Mesenchymal stem cell (in vitro differentiated cells and primary cell): Measurements from ENCODE around the gene SLF2.

Experiments
- DNase-seq: peaks from one replicate; pipeline ENCODE4 v3.0.0-alpha.2; 2013
- H2AFZ ChIP-seq: one replicate; pipeline ENCODE4 v1.6.1; 2013; ENCODE audit warnings: low read depth, mild to moderate bottlenecking, control low read depth, inconsistent platforms, low read length, moderate library complexity
- H2AK5ac ChIP-seq: 2 replicates; pipeline ENCODE4 v1.6.1; 2013; ENCODE audit warnings: low read length, moderate library complexity, mild to moderate bottlenecking, inconsistent platforms; ENCODE audit not compliant: severe bottlenecking
- H2BK120ac ChIP-seq: one replicate; pipeline ENCODE4 v1.6.1; 2013; ENCODE audit warnings: low read depth, mild to moderate bottlenecking, inconsistent platforms, low read length, moderate library complexity
- H2BK12ac ChIP-seq, 2 experiments: one replicate each; pipeline ENCODE4 v1.6.1; 2013; ENCODE audit warnings: inconsistent platforms in 2 of 2, low read length in 2 of 2, mild to moderate bottlenecking in 2 of 2, moderate library complexity in 2 of 2, control low read depth in 1 of 2
- H2BK15ac ChIP-seq: one replicate; pipeline ENCODE4 v1.6.1; 2013; ENCODE audit warnings: mild to moderate bottlenecking, low read depth, inconsistent platforms; ENCODE audit not compliant: poor library complexity, severe bottlenecking
- H2BK5ac ChIP-seq: 2 replicates; pipeline ENCODE4 v1.6.1; 2013; ENCODE audit warnings: low read depth, mild to moderate bottlenecking, low read length, control low read depth, inconsistent platforms; ENCODE audit not compliant: poor library complexity, severe bottlenecking
- H3K14ac ChIP-seq, 2 experiments: one replicate each; pipeline ENCODE4 v1.6.1; 2013; ENCODE audit warnings: inconsistent platforms in 2 of 2, low read length in 2 of 2, control low read depth in 1 of 2, mild to moderate bottlenecking in 1 of 2, moderate library complexity in 1 of 2
- H3K18ac ChIP-seq, 2 experiments: one replicate each; pipeline ENCODE4 v1.6.1; 2013; ENCODE audit warnings: inconsistent platforms in 2 of 2, low read length in 2 of 2, control low read depth in 1 of 2, low read depth in 1 of 2, mild to moderate bottlenecking in 1 of 2
- H3K23ac ChIP-seq, 2 experiments: one replicate each; pipeline ENCODE4 v1.6.1; 2013; ENCODE audit warnings: inconsistent platforms in 2 of 2, low read length in 2 of 2, mild to moderate bottlenecking in 2 of 2, moderate library complexity in 2 of 2, control low read depth in 1 of 2
- H3K27ac ChIP-seq: 2 replicates; pipeline ENCODE4 v1.5.1; 2013; ENCODE audit warnings: mild to moderate bottlenecking, moderate library complexity, low read length, control low read depth, inconsistent platforms; ENCODE audit not compliant: poor library complexity, severe bottlenecking
- H3K27me3 ChIP-seq, 2 experiments: 2 replicates each; pipeline versions ENCODE4 v1.6.1 to v1.7.0; 2013; ENCODE audit warnings: low read length in 2 of 2, mild to moderate bottlenecking in 2 of 2, moderate library complexity in 2 of 2, control low read depth in 1 of 2, inconsistent platforms in 1 of 2; ENCODE audit not compliant: control insufficient read depth in 1 of 2, insufficient read depth in 1 of 2
- H3K36me3 ChIP-seq, 2 experiments: 2 replicates each; pipeline versions ENCODE4 v1.6.1 to v1.7.0; 2013; ENCODE audit warnings: low read length in 2 of 2, control low read depth in 1 of 2, inconsistent platforms in 1 of 2, low read depth in 1 of 2, mild to moderate bottlenecking in 1 of 2; ENCODE audit not compliant: insufficient read depth in 2 of 2, control insufficient read depth in 1 of 2
- H3K4ac ChIP-seq, 2 experiments: one replicate each; pipeline ENCODE4 v1.6.1; 2013; ENCODE audit warnings: inconsistent platforms in 2 of 2, low read length in 2 of 2, mild to moderate bottlenecking in 2 of 2, moderate library complexity in 2 of 2, control low read depth in 1 of 2, low read depth in 1 of 2
- H3K4me1 ChIP-seq: 2 replicates; pipeline ENCODE4 v1.6.1; 2013; ENCODE audit warnings: low read depth, low read length, control low read depth; ENCODE audit not compliant: control insufficient read depth, insufficient read depth
- H3K4me2 ChIP-seq: 2 replicates; pipeline ENCODE4 v1.6.1; 2013; ENCODE audit warnings: low read length, mild to moderate bottlenecking, inconsistent platforms; ENCODE audit not compliant: poor library complexity, severe bottlenecking
- H3K4me3 ChIP-seq, 2 experiments: 2 replicates each; pipeline versions ENCODE4 v1.5.1 to v1.7.0; 2013; ENCODE audit warnings: low read length in 2 of 2, mild to moderate bottlenecking in 2 of 2, control low read depth in 1 of 2, low read depth in 1 of 2; ENCODE audit not compliant: insufficient read depth in 1 of 2
- H3K79me1 ChIP-seq: replicated peaks from 2 replicates; pipeline ENCODE4 v1.6.1; 2013; ENCODE audit warnings: mild to moderate bottlenecking, control low read depth, low read length, inconsistent platforms; ENCODE audit not compliant: poor library complexity, severe bottlenecking
- H3K9ac ChIP-seq: 2 replicates; pipeline ENCODE4 v1.7.0; 2013; ENCODE audit warnings: mild to moderate bottlenecking, low read length, moderate library complexity
- H3K9me3 ChIP-seq: 2 replicates; pipeline ENCODE4 v1.7.0; 2013; ENCODE audit warnings: mild to moderate bottlenecking, low read length; ENCODE audit not compliant: control insufficient read depth
- H4K8ac ChIP-seq: one replicate; pipeline ENCODE4 v1.6.1; 2013; ENCODE audit warnings: inconsistent platforms, mild to moderate bottlenecking, low read length, moderate library complexity
- H4K91ac ChIP-seq: one replicate; pipeline ENCODE4 v1.6.1; 2013; ENCODE audit warnings: mild to moderate bottlenecking, low read length, inconsistent platforms
- WGBS: methylation state at CpG from one replicate; pipeline ENCODE4 v1.1.7; 2013; ENCODE audit warnings: mixed read lengths; 5-methylcytosine and 5-hydroxymethylcytosine counted together

Gene SLF2

DNA sequence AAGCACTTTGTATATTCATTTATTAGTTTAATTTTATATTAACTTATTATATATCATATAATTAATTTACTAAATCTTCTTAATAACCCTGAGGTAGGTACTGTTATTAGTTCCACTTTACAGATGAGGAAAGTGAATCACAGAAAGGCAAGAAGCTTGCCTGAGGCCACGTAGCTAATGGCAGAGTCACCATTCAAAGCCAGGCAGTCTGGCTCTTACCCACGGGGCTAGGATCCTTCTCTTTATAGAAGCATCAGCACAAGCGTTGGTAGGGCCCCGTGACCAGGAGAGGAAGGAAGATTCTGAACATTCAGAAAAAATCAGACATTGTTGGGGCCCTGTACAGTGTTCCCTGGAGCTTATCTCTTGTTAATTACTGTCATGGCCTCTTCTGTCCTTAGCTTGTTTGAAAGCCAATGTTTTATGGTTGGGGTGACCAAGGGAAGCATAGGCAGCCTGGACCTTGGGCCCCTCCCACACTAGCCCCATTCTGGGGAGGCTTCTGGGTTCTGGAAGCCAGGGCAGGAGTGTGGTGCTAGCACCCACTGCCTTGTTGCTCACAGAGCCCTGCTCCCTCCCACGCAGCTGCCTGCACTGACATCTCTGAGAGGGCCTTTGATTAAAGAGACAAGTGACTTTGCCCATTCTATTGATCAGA lies 31.1 kb upstream of the SLF2 start:
- peak overlapping the region in 1 of 2 experiments; percentile 15 for H2BK12ac ChIP-seq
- no peak overlapping the region for H2BK5ac ChIP-seq
- H2BK120ac ChIP-seq, result no peak overlapping the region
- no peak overlapping the region for H3K4me2 ChIP-seq
- DNase-seq, result peak; percentile 46
- H2AFZ ChIP-seq, result no peak overlapping the region
- no peaks in the 10 kb centered on the region for H3K9me3 ChIP-seq
- peak overlapping the region; percentile 52 for H4K8ac ChIP-seq
- no peak overlapping the region for H3K4ac ChIP-seq
- 41% methylated on average over 5 of the region's 5 CpGs for WGBS
- H2AK5ac ChIP-seq, result no peak overlapping the region
- H3K27ac ChIP-seq, result no peak overlapping the region
- H3K18ac ChIP-seq, result peak overlapping the region in 1 of 2 experiments; percentile 37
- H3K4me3 ChIP-seq, result no peak overlapping the region
- no peaks in the 10 kb centered on the region for H3K79me1 ChIP-seq
- H2BK15ac ChIP-seq, result peak overlapping the region; percentile 77
- H3K23ac ChIP-seq, result no peak overlapping the region
- no peaks in the 10 kb centered on the region for H3K36me3 ChIP-seq
- H3K9ac ChIP-seq, result peak overlapping the region; percentile 44
- peaks cover 10 to 32% of the 10 kb centered on the region in 2 experiments for H3K27me3 ChIP-seq
- H3K14ac ChIP-seq, result no peak overlapping the region
- peaks cover 8% of the 10 kb centered on the region for H3K4me1 ChIP-seq
- H4K91ac ChIP-seq, result no peak overlapping the region

DNA sequence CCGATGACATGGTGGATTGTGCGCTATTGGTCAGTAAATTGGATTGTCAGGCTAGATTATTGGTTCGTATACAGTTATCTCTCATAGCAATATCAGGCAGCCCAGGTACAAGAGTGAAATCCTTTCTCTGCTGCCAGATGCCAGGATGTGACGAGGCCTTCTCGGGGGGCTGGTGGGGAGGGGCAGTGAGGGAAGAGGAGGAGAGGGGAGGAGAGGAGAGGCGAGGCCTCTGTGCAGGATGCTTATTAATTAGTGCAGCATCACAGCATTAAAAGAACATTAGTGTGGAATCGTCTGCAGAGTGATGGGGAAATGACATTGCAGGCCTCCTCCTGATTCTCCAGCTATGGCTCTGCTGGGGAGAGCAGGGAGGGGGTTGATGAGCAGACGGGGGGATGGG lies 30.5 kb upstream of the SLF2 start:
- no peak overlapping the region for H2AK5ac ChIP-seq
- no peak overlapping the region for H3K23ac ChIP-seq
- no peak overlapping the region for H3K4ac ChIP-seq
- 80% methylated on average over 8 of the region's 8 CpGs for whole genome bisulfite sequencing
- peak overlapping the region in 1 of 2 experiments; percentile 28 for H3K14ac ChIP-seq
- H3K4me1 ChIP-seq, result peaks cover 8% of the 10 kb centered on the region
- no peak overlapping the region for H3K4me2 ChIP-seq
- peaks cover 10 to 26% of the 10 kb centered on the region in 2 experiments for H3K27me3 ChIP-seq
- no peak overlapping the region for H3K27ac ChIP-seq
- no peaks in the 10 kb centered on the region for H3K9me3 ChIP-seq
- no peak overlapping the region for H2AFZ ChIP-seq
- no peak for DNase-seq
- no peaks in the 10 kb centered on the region for H3K79me1 ChIP-seq
- no peak overlapping the region for H3K4me3 ChIP-seq
- H3K9ac ChIP-seq, result peak overlapping the region; percentile 44
- H4K91ac ChIP-seq, result no peak overlapping the region
- peak overlapping the region; percentile 28 to 42 for H3K18ac ChIP-seq
- H2BK120ac ChIP-seq, result no peak overlapping the region
- peak overlapping the region; percentile 71 for H2BK15ac ChIP-seq
- H3K36me3 ChIP-seq, result no peaks in the 10 kb centered on the region
- H2BK12ac ChIP-seq, result peak overlapping the region in 1 of 2 experiments; percentile 83
- H2BK5ac ChIP-seq, result no peak overlapping the region
- peak overlapping the region; percentile 32 for H4K8ac ChIP-seq

DNA sequence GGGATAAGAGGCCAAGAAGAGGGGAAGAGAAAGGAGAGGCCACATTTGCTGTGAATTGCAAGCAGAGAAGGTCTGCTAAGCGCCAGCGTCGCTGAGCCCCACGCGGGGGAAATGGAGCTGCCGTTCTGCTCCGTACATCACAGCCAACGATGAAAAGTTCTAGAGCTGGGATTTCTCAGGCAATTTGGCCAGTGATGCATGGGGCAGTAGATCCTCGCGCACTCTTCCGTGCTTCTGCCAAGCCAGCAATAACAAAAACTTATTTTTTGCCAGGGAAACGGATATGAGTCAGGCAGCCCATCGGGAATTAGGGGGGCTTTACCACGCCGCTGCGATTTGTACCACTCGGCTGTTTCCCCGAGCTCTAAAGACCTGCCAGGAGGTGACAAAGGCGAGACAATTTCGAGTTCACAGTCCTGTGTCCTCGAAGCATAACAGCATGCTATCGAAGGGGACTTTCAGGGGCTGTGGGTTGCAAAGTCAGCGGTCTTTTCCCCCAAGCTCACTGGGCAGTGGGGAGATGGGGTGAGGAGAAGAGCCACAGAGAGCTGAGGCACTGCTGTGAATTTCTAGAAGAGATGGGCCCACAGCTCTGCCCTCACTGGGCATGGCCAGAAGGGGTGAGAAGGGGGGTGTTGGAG lies 30.0 kb upstream of the SLF2 start:
- peak overlapping the region in 1 of 2 experiments; percentile 81 for H3K4ac ChIP-seq
- H3K36me3 ChIP-seq, result no peaks in the 10 kb centered on the region
- WGBS, result 88% methylated on average over 23 of the region's 23 CpGs
- H2AFZ ChIP-seq, result no peak overlapping the region
- H3K27me3 ChIP-seq, result peaks cover 10 to 21% of the 10 kb centered on the region in 2 experiments
- peak overlapping the region; percentile 36 for H4K91ac ChIP-seq
- H3K14ac ChIP-seq, result no peak overlapping the region
- no peak overlapping the region for H2AK5ac ChIP-seq
- H3K4me3 ChIP-seq, result no peak overlapping the region
- H4K8ac ChIP-seq, result no peak overlapping the region
- no peak overlapping the region for H3K4me2 ChIP-seq
- H3K9ac ChIP-seq, result peak overlapping the region; percentile 44
- peak overlapping the region; percentile 13 for H2BK15ac ChIP-seq
- peak; percentile 18 for DNase-seq
- no peak overlapping the region for H3K27ac ChIP-seq
- H2BK120ac ChIP-seq, result no peak overlapping the region
- H3K18ac ChIP-seq, result no peak overlapping the region
- no peaks in the 10 kb centered on the region for H3K79me1 ChIP-seq
- H2BK12ac ChIP-seq, result peak overlapping the region in 1 of 2 experiments; percentile 83
- H3K23ac ChIP-seq, result no peak overlapping the region
- H2BK5ac ChIP-seq, result no peak overlapping the region
- peaks cover 8% of the 10 kb centered on the region for H3K4me1 ChIP-seq
- no peaks in the 10 kb centered on the region for H3K9me3 ChIP-seq

DNA sequence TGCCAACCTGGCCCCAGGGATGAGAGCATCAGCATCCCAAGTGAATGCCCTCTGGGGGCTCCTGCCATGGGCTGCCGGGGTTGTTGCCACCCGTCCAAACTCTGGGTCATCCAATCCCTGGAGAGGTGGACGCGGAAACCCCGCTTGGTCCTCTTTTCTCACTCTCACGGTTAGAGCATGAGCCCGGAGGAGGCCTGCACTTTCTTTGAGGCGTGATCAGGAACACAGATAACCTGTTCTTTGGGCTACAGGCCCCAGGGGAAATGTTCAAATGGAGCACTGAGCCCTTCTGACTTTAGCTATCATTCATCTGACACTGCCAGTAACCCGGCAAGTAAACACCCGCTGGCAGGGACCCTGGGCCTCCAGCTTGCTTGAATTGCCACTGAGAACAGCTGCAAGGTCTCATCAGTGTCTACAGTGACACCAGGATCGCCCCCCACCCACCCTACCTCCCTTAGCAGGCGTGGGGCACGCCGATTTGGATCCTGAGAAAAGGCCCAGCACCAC lies 29.4 kb upstream of the SLF2 start:
- no peak overlapping the region for H3K4me3 ChIP-seq
- peak overlapping the region; percentile 69 for H4K8ac ChIP-seq
- no peak overlapping the region for H3K23ac ChIP-seq
- no peaks in the 10 kb centered on the region for H3K79me1 ChIP-seq
- no peak overlapping the region for H3K14ac ChIP-seq
- no peak overlapping the region for H2AFZ ChIP-seq
- no peak overlapping the region for H2BK120ac ChIP-seq
- peaks cover 10 to 18% of the 10 kb centered on the region in 2 experiments for H3K27me3 ChIP-seq
- no peak overlapping the region for H3K27ac ChIP-seq
- H2AK5ac ChIP-seq, result no peak overlapping the region
- no peak overlapping the region for H2BK12ac ChIP-seq
- no peak overlapping the region for H2BK5ac ChIP-seq
- no peak overlapping the region for H3K4me2 ChIP-seq
- H4K91ac ChIP-seq, result peak overlapping the region; percentile 36
- 58% methylated on average over 14 of the region's 14 CpGs for WGBS
- H3K36me3 ChIP-seq, result no peaks in the 10 kb centered on the region
- peak overlapping the region; percentile 13 for H2BK15ac ChIP-seq
- peak overlapping the region in 1 of 2 experiments; percentile 46 for H3K18ac ChIP-seq
- peak overlapping the region in 1 of 2 experiments; percentile 81 for H3K4ac ChIP-seq
- no peak overlapping the region for H3K9ac ChIP-seq
- peaks cover 6% of the 10 kb centered on the region for H3K4me1 ChIP-seq
- no peak for DNase-seq
- no peaks in the 10 kb centered on the region for H3K9me3 ChIP-seq
